ENCODE data around the gene INTS3. TPM values are rescaled to one million over a fixed set of nuclear protein-coding genes. Genes with fewer than 3 reads are reported as not detected.

Gene INTS3
- total RNA-seq, 1 donor from 2014 or later = 39.5 TPM

DNA sequence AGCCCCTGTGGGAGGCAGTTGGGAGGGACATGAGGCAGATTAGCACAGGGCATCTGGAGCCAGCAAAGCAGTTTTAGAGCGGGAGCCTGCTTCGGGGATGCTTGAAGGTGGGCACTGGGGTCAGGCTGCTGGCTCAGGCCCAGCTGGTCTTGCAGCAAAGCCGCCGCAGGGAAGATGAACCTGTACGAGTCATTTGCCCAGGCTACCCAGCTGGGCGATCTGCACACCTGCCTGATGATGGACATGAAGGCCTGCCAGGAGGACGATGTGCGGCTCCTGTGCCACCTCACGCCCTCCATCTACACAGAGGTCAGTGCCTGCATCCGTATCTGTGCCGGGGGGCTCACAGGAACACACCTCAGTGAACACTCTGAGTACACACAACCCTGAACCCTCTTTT, 39.7 kb downstream of the INTS3 start:
- TF ChIP-seq, protein P1, sequence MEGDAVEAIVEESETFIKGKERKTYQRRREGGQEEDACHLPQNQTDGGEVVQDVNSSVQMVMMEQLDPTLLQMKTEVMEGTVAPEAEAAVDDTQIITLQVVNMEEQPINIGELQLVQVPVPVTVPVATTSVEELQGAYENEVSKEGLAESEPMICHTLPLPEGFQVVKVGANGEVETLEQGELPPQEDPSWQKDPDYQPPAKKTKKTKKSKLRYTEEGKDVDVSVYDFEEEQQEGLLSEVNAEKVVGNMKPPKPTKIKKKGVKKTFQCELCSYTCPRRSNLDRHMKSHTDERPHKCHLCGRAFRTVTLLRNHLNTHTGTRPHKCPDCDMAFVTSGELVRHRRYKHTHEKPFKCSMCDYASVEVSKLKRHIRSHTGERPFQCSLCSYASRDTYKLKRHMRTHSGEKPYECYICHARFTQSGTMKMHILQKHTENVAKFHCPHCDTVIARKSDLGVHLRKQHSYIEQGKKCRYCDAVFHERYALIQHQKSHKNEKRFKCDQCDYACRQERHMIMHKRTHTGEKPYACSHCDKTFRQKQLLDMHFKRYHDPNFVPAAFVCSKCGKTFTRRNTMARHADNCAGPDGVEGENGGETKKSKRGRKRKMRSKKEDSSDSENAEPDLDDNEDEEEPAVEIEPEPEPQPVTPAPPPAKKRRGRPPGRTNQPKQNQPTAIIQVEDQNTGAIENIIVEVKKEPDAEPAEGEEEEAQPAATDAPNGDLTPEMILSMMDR (IDR thresholded peaks at IDR 0.05; ENCODE audit: insufficient read depth, low read depth, low read length) = no peak
- no peak for TF ChIP-seq EZH2 (IDR thresholded peaks at IDR 0.05; ENCODE audit: insufficient read depth, low read length)

DNA sequence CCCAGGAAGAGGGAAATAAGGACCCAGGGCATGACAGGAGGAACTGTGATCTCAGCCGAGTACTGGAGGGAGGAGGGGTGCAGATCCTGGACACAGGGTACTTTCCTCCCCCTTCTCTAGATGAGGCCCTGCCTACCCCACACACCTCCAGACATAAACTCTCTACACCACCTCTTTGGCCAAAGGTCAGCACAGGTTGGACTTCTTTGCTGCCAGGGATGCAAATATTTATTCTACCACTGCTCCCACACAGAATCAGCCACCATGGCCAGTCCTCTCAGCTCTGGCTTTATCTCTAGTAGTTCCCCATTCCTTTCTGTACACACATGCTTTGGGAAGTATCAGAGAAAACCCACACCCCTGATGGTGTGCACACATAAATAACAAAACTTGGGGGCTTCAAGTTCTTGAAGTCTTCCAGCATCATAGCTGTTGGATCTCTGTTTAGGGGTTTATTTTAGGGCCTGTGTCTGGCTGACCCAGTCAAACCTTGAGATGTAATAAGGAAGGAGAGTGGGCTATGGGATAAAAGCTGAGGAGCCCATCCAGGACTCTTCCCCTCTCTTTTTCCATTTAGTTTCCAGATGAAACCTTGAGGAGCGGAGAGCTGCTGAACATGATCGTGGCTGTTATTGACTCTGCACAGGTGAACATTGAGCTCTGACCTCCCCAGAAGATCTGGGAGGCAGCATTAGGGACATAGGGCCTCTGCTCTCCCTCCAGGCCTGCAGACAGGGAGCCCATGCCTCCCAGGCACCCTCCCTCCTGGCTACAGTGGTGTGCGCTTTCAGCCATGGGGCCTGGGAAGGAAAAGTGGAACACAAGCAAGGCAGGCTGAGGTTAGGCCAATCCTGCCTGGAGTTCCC, 40.7 kb downstream of the INTS3 start:
- Histone ChIP-seq H4K20me1 (ENCODE audit: insufficient read depth, low read length) (no peaks in the 10 kb centered on the region), H3K4me2 (ENCODE audit: low read length) (no peak overlapping the region), H3K4me3 (ENCODE audit: insufficient read depth, low read depth, low read length) (no peak overlapping the region), H3K9ac (ENCODE audit: low read length) (no peak overlapping the region), H3K4me1 (ENCODE audit: insufficient read depth, low read length) (no peaks in the 10 kb centered on the region), H2AFZ (ENCODE audit: low read depth, low read length) (no peak overlapping the region), H3K9me3 (ENCODE audit: insufficient read depth, low read depth, low read length) (no peaks in the 10 kb centered on the region), H3K36me3 (ENCODE audit: insufficient read depth, low read length) (peaks cover 21% of the 10 kb centered on the region), H3K79me2 (ENCODE audit: insufficient read depth, low read length) (no peaks in the 10 kb centered on the region), H3K27me3 (ENCODE audit: insufficient read depth, low read length) (no peaks in the 10 kb centered on the region), H3K27ac (ENCODE audit: low read depth, low read length) (no peak overlapping the region)
- TF ChIP-seq, protein P1 (IDR thresholded peaks at IDR 0.05; ENCODE audit: insufficient read depth, low read depth, low read length) = no peak
- no peak for TF ChIP-seq EZH2 (IDR thresholded peaks at IDR 0.05; ENCODE audit: insufficient read depth, low read length)
- Mint-ChIP-seq H3K4me1 (ENCODE audit: low read depth, unreplicated experiment) (no peaks in the 10 kb centered on the region), H3K27me3 (ENCODE audit: low read depth, unreplicated experiment) (no peaks in the 10 kb centered on the region), H3K4me3 (ENCODE audit: unreplicated experiment) (no peak overlapping the region), H3K36me3 (ENCODE audit: low read depth, unreplicated experiment) (peaks cover 35% of the 10 kb centered on the region), H3K9me3 (ENCODE audit: unreplicated experiment) (no peaks in the 10 kb centered on the region), H3K27ac (ENCODE audit: unreplicated experiment) (no peak overlapping the region)
- no peak for FAIRE-seq
- DNase-seq (ENCODE audit: low read depth) = no peak

More for the DNA sequence above, 39.7 kb downstream of the INTS3 start:
- Histone ChIP-seq H3K4me2 (ENCODE audit: low read length) (no peak overlapping the region), H3K27ac (ENCODE audit: low read depth, low read length) (no peak overlapping the region), H4K20me1 (ENCODE audit: insufficient read depth, low read length) (no peaks in the 10 kb centered on the region), H3K36me3 (ENCODE audit: insufficient read depth, low read length) (peaks cover 19% of the 10 kb centered on the region), H2AFZ (ENCODE audit: low read depth, low read length) (no peak overlapping the region), H3K9me3 (ENCODE audit: insufficient read depth, low read depth, low read length) (no peaks in the 10 kb centered on the region), H3K79me2 (ENCODE audit: insufficient read depth, low read length) (no peaks in the 10 kb centered on the region), H3K27me3 (ENCODE audit: insufficient read depth, low read length) (no peaks in the 10 kb centered on the region), H3K9ac (ENCODE audit: low read length) (no peak overlapping the region), H3K4me1 (ENCODE audit: insufficient read depth, low read length) (no peaks in the 10 kb centered on the region), H3K4me3 (ENCODE audit: insufficient read depth, low read depth, low read length) (no peak overlapping the region)
- DNase-seq (ENCODE audit: low read depth) (no peak), FAIRE-seq (no peak)
- Mint-ChIP-seq H3K36me3 (ENCODE audit: low read depth, unreplicated experiment) (peaks cover 38% of the 10 kb centered on the region), H3K9me3 (ENCODE audit: unreplicated experiment) (no peaks in the 10 kb centered on the region), H3K27ac (ENCODE audit: unreplicated experiment) (no peak overlapping the region), H3K4me1 (ENCODE audit: low read depth, unreplicated experiment) (no peaks in the 10 kb centered on the region), H3K4me3 (ENCODE audit: unreplicated experiment) (no peak overlapping the region), H3K27me3 (ENCODE audit: low read depth, unreplicated experiment) (no peaks in the 10 kb centered on the region)

DNA sequence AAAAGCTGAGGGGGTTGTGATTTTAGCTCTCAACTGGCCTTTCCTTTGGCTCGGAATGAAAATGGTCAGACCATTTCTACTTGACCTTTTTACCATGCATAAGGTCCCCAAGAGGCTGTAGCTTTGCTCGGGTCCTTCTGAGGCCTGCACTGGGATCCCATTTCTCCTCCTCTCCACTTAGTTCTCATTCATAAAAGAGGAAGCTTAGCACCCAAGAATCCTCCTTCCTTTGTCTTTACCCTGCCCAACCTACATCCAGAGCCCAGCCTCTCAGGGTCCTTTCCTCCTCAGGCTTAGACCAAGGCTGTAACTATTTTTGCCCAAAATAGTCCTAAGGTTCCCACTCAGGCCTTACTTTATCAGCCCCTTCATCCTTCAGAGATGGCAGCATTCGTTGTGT, 41.4 kb downstream of the INTS3 start:
- no peaks in the 10 kb centered on the region for H3K27me3 ChIP-seq (ENCODE audit: insufficient read depth, low read length)
- Mint-ChIP-seq H3K36me3 (ENCODE audit: low read depth, unreplicated experiment) (peaks cover 30% of the 10 kb centered on the region), H3K27ac (ENCODE audit: unreplicated experiment) (no peak overlapping the region), H3K4me1 (ENCODE audit: low read depth, unreplicated experiment) (no peaks in the 10 kb centered on the region), H3K9me3 (ENCODE audit: unreplicated experiment) (no peaks in the 10 kb centered on the region), H3K27me3 (ENCODE audit: low read depth, unreplicated experiment) (no peaks in the 10 kb centered on the region), H3K4me3 (ENCODE audit: unreplicated experiment) (no peak overlapping the region)
- DNase-seq (ENCODE audit: low read depth) = no peak
- no peak overlapping the region for H3K4me2 ChIP-seq (ENCODE audit: low read length)
- peaks cover 20% of the 10 kb centered on the region for H3K36me3 ChIP-seq (ENCODE audit: insufficient read depth, low read length)
- H3K4me1 ChIP-seq (ENCODE audit: insufficient read depth, low read length) = no peaks in the 10 kb centered on the region
- TF ChIP-seq, protein P1 (IDR thresholded peaks at IDR 0.05; ENCODE audit: insufficient read depth, low read depth, low read length) = no peak
- TF ChIP-seq EZH2 (IDR thresholded peaks at IDR 0.05; ENCODE audit: insufficient read depth, low read length) = no peak
- no peak overlapping the region for H2AFZ ChIP-seq (ENCODE audit: low read depth, low read length)
- H3K9me3 ChIP-seq (ENCODE audit: insufficient read depth, low read depth, low read length) = no peaks in the 10 kb centered on the region
- no peak overlapping the region for H3K27ac ChIP-seq (ENCODE audit: low read depth, low read length)
- FAIRE-seq = no peak
- H3K9ac ChIP-seq (ENCODE audit: low read length) = no peak overlapping the region
- no peak overlapping the region for H3K4me3 ChIP-seq (ENCODE audit: insufficient read depth, low read depth, low read length)
- H3K79me2 ChIP-seq (ENCODE audit: insufficient read depth, low read length) = no peaks in the 10 kb centered on the region
- no peaks in the 10 kb centered on the region for H4K20me1 ChIP-seq (ENCODE audit: insufficient read depth, low read length)
